ENCODE measurements around the gene VAV2.
"Not testable (repeated sequence)": the region's sequence is repeated elsewhere in the genome, so short reads cannot be mapped to it uniquely, and the experiment has no call there.

VAV2 gene

DNA sequence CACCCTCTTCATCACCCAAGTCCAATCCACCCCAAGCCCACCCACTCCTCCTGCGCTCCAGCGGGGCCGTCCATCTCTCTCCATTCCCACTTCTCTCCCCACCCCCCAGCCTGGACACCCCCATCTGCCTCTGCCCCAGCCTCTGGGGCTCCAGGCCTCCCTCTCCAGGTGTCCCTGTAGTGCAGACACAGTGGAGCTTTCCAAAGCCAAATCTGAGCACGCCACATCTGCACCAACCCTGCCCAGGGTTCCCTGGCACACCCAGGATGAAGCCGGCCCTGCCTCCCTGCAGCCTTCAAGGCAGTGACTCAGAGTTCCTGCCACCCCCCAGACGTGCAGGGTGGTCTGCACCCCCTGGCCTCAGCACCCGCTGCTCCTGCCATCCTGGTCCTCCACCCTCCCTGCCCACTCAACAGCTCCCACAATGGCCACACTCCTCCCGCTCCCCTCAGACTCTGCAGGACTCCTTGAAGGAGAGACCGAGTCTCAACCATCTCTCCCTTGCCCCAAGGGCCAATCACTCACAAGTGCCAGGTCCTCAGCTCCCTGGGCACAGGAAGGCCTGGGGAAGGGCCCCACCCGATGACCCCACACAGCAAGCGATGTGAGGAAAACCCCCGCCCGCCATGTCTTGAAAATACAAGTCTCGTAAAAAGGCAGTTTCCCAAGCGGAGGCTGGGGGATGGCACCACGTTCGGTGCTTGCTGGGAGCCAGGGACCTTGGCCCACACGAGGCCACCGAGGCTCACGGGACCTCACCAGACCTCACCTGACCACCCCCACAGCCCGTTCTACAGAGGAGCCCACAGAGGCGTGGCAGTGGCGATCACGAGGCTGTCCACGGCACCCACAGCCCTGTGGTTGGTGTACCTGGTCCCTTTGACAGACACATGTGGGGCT is 22.2 kb downstream of the VAV2 start:
- no peak for DNase-seq

DNA sequence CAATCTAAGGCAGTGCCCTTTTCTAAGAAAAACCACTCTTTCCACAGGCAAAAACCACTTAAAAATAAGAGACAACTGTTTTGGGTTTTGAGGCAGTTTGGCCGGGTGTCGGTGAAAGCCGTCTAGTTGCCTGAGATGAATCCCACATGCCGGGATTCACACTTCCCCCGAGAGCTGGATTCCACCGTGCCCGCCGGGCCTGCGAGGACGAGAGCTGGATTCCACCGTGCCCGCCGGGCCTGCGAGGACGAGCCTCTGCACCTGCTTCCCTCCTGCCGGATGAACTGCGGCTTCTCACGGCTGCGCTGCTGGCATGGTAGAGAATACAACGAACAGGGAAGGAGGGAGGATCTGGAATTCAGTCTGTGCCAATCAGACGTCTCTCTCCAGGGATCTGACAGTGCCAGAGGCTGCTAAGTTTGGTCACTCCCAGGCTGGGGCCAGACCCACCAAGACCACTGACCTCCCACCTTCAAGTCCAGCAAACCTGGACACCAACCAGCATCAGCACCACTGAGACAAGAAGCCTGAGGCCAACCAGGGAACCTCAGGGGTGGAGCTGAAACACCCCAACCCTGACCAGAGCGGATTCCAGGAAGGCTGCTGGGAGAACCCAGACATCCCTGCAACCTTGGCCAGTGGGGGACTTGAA is 23.0 kb downstream of the VAV2 start:
- DNase-seq, result no peak

DNA sequence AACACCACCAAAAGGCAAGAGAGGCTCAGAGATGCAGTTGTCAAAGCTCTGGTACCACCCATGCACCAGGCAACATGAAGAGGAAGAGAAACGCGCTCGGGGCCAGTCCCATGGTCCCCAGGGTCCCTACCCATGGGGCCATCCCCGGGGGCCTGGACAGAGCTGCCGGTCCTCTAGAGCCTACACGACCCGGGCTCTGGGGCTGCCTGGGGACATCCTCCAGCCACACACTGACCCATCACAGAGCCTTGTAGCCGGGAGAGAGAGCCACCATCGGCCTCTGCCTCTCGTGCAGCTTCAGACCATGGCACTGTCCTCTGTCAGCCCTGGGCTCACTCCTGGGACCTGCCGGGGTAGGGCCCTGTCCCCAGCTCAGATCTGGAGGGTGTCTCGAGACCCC is 23.7 kb downstream of the VAV2 start:
- no peak for DNase-seq

DNA sequence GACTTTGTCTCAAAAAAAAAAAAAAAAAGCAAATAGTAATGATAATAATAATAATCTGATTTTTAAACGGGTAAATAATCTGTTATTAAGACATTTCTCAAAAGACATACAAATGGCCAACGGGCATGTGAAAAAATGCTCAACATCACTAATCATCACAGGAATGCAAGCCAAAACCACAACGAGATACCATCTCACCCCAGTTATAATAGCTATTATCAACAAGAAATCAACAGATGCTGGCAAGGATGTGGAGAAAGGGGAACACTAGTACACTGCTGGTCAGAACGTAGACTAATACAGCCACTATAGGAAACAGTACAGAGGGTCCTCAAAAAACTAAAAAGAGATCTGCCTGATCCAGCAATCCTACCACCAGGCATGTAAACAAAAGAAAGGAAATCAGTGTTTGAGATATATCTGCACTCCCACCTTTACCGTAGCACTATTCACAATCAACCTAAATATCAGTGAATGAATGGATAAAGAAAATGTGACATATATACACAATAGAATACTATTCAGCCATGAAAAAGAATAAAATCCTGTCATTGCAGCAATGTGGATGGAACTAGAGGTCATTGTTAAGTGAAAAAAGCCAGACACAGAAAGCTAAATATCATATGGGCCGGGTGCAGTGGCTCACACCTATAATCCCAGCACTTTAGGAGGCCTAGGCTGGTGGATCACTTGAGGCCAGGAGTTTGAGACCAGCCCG is 24.9 kb downstream of the VAV2 start:
- DNase-seq, result no peak

DNA sequence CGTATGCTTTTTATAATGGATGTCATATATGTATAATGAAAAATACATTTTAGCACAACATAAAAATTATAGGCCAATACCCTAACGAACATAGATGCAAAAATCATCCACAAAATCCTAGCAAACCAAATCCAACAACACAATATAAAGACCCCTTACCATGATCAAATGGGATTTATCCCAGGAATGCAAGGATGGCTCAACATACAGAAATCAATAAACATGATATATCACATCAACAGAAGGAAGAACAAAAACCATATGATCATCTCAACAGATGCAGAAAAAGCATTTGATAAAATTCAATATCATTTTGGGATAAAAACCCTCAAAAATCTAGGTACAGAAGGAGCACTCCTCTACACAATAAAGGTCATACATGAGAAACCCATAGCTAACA is 27.7 kb downstream of the VAV2 start:
- DNase-seq, result no peak

DNA sequence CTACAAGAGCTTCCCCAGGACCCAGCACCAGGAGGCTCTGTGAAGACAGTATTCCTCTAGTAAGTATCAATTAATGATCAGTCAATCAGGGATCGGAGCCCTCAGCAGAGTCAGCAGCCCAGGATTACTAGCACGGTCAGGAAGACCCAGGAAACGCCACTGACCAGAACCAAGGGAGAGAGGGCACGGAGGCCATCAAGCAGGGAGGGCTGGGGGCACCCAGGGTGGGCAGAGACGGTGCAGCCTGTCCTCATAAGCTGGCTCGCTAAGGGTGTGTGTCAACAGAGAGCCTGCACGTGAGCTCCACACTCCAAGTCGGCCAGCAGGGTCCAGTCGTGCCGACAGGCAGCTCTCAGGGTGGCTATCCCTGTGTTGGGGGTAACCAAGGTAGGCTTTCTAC is 29.0 kb downstream of the VAV2 start:
- DNase-seq, result no peak

DNA sequence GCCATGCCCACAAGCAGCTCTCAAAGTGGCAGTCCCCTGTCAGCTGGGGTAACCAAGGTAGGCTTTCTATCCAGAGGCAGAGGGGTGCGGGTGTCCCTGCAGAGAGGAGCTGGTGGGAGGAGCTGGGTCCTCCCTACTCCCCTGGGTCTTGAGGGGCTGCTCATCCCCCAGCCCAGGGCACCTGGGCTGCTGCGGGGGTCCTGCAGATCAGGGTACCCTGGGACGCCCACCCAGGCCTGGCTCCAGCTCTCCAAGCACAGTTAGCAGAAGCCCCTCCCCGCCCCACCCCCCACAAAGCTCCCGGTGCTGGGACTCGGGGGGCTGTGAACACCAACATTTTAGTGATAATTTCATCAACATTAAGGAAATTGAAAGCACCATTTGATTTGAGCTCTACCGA is 29.8 kb downstream of the VAV2 start:
- no peak for DNase-seq

DNA sequence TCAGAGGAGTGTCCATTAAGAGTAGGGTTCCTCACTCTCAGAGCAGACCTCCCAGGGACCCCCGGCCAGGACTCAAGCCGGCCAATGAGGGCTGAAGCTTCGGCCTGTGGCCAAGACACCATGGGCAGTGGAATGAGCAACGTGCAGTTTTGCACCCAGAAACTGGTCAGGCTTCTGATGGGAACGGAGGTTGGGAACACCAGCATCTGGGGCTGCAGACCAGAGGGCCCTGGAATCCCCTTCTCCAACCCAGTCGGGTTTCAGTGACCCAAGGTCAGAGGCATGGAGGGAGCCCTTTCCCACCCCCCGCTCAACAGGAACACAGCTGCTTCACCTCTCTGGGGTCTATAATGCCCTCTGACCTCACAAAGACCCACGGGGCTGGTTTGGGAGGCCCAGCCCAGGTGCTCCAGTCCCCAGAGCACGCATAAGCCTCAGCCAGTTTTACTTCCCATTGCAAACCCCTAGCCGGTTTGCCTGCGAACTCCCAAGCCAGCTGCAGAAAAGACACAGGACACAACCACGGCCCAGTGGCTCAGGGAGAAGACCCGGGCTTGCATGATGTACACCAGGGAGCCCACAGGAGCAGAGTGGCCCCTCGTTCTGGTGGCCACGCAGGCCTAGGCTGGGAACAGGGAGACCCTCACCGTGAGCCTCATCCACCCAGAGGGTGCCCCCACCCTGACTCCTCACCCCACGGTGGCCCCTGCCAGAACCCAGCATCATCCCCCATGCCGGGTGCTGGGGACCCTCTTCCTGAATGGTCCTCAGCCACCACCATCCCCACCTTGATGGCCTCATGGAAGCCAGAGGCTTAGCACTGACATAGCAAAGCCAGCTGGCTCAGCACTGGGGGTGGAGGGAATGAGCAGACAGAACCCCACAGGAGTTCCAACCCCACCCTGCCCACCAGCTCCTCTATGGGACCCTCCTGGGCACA is 30.6 kb downstream of the VAV2 start:
- DNase-seq, result no peak

DNA sequence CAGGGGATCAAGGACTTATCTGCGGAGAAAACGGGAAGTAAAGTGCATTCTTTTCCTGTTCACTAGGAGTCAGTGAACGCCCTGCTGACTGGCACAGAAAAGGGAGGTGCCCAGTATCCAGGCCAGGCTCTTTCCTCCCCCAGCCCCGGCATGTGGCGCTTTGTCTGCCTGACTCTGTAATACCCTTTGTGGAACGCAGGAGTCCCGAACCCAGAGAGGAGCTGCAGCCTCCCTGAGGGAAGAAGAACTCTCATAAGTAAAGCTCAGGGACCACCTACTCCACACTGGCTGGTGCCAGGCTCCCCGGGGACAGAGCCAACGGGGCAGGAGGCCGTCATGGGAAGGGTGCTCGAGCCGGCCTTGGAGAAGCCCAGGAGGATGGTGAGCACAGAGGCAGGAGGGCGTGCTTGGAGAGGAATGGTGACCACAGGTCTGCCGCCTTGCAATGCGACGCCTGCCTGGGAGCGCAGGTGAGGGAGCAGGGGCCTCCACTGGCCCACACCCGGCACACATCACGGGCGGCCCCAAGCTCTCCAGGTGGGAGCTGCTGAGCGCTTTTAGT is 31.5 kb downstream of the VAV2 start:
- DNase-seq, result no peak

DNA sequence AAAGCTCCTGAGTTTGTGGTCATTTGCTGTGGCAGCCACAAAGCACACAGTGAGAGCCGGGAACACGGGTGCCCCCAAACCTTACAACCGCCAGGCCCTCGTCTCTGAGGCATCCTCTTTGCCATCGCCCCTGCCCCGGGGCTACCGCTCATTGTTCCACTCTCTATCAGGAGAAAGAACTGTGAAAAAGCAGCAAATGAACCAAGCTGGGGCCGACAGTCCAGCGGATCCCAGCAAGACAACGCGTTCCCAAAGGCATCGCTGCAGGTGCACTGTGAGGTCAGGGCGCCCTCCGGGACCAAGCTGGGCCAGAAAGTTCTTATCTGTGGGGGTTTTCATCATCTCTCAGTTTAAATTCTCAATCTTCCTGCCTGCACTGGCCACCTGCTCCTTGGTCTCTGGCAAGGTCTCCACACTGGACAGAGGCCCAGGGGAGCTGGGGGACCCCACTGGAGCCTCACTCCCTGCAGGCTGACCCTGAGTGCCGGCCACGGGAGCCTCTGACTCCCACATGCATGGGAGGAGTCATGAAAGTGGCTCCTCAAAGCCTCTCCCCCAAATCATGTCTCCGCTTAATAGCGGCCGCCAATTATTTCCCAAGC is 32.1 kb downstream of the VAV2 start:
- no peak for DNase-seq

DNA sequence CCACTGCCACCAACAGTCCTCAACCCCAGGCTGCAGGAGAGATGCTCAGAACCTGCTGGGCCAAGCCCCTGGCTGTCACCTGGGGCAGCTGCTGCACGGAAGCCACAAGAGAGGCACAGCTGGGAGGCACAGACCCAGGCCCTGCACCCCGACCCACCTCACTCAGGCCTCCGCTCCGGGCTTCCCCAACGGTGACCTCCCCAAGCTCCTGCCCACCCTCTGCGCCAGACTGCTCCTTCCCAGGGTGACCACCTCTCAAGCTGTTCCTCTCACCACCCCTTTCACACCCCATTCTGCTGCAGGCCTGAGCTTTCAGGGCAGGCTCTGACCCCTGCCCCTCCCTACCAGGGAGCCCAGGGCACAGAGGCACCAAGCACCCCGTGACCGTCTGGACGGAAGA is 33.0 kb downstream of the VAV2 start:
- DNase-seq, result no peak

DNA sequence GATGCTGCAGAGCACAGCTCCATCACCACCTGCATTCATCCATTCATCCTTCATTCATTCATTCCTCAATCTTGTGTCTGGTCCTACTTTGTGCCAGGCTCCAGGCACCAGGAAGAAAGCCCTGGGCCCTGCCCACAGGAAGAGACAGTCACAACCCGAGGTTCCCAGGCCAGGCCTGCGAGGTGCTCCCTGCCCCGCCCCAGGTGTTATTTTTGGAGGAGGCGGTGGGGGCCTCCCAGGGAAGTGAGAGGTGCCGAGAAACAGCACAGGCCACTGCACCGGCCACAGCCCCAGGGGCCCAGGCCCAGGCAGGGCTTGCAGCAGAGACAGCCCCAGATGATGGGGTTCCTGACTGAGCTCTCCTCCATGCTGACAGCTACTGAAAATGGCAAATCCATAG is 33.4 kb downstream of the VAV2 start:
- DNase-seq, result no peak

DNA sequence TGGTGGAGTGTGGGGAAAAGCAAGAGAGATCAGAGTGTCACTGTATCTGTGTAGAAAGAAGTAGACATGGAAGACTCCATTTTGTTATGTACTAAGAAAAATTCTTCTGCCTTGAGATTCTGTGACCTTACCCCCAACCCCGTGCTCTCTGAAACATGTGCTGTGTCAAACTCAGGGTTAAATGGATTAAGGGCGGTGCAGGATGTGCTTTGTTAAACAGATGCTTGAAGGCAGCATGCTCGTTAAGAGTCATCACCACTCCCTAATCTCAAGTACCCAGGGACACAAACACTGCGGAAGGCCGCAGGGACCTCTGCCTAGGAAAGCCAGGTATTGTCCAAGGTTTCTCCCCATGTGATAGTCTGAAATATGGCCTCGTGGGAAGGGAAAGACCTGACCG is 34.4 kb downstream of the VAV2 start:
- not testable (repeated sequence) for DNase-seq

DNA sequence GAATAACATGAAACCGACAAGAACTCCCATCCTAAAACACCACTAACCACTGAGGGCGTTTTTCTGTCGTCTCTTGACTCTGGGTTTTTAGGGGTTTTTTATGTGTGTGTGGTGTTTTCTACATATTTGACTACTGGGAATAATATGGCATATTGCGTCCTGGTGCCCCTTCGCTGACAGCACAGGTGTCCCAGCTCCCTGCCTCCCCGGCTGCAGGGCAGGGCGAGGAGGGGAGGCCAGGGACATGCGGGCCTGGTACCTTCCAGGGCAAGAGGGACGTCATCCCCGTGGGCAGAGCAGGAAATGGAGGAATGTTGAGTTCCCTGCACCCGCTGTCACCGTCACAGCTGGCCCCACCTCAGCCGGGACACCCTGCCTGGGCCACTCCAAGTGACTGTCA is 34.8 kb downstream of the VAV2 start:
- no peak for DNase-seq

DNA sequence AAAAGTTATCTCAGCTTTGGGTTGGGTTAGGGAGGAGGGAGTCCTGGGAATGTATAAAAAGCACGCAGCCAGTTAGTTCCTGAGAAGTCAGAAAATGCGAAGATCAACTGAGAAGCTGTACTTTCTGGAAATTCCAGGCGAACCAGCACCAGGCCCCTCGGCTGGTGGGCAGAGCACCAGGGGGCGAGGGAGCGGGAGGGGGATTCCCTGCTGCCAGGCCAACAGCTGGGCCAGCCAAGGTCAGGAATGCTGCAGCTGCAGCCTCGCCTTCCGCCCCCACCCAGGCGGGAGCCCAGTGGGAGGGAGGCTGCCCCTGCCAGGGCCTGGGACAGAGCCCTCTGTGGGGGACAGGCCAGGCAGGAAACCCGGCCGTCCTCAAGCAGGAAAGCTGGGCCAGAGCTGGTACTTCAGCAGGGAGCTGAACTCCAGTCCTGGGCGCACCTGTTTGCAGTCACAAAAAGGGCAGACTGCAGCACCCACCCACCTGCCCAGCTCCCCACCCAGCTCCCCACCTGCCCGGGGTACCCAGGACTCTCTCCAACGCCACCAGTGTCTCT is 35.5 kb downstream of the VAV2 start:
- DNase-seq, result no peak

DNA sequence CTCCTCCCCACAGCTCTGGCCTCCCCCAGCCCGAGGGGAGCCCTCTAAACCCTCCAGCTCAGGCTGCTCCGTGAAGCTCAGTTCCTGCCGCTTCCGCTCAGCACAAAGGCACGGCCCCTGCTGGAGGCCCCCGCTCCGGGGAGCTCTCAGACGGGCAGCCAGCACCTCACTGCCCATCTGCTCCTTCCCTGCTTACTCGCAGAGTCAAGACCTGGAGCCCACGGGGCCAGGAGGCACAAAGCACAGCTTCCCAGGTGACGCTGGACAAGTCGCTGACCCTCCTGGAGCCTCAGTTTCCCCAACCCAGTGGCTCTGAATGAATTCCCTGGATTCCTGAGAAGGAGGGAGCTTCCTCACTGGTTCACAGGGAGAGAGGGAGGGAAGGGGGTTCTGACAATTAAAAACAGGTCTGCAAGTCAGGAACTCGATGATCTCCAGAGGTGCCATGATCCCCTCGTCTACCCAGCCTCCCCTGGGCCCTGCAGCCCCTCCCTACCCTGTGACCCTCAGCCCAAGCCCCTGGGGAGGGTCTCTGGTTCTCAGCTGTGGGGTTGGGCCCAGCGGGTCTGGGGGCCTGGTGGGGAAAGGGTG is 36.2 kb downstream of the VAV2 start:
- no peak for DNase-seq

DNA sequence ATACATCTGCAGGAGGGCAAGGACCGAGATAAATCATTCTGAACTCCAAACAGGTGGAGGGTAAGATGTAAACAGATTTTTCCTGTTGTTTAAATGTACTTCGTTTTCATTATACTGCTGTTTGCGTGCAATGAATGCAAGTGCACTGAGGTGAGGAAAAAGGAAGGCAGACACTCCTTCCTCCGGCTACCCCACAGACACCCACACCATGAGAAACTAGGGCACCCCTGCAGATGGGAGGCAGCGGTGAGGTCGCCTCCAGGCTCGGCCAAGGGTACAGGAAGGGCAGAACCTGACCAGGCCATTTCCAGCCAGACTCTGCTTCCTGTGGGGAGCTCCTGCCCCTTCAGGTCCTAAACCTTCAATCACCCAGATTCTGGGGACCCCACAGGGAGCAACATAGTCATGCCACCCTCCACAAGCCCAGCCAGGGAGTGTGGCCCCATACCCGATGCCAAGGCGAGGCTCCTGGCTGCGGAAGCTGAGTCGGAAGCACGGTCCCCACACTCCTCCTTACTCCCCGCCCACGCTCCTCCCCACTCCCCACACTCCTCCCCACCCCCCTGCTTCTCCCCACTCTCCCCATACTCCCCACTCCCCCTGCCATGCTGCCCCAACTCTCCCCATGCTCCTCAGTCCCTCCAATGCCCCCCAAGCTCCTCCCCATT is 37.1 kb downstream of the VAV2 start:
- DNase-seq, result no peak

DNA sequence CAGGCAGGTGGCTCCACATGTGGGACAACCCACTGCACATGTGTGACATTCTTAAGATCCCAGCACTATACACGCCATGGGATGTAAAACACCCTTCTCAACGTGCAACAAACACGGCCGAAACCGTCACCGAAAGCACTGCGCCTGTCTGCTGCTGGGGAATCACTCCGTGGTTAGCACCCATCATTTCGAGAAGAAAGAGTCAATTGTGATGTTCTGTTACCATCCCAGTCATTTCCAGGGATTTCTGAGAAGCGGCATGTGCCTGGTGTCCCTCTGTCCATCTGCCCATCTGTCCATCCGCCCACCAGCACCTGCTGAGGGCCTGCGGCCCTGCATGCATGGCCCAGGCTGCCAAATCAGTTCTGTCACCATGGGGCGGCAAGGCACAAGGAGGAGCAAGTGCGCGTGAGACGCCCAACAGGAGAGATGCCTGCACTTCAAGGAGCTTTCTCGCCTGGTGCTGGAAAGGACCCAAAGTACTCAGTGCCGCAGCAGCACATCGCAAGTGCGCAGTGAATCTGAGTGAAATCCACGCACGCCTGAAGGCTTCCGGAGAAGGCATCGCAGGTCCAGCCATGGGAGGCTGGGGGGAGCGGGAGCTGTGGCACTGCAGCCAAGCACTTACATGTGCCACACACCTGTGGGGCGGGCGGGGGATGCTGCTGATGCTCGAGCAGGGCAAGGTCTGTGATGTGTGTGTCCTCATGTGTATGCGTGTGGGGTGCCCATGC is 38.0 kb downstream of the VAV2 start:
- DNase-seq, result no peak

DNA sequence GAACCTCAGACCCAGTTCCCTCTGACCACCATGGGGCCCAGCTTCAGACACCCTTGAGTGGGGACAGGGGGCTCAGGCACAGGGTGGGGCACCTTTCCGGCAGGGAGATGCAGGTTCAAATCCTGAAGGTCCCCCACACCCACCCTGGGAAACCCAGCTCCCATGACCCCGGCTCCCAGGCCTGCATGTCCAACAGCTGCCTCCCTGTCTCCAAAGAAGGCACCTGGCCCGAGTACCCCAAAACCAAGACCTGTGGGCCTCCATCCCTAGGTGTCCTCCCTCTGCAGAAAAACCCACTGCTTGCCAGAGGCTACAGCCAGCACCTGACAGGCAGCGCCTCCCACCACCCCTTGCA is 38.5 kb downstream of the VAV2 start:
- no peak for DNase-seq
